Transverse colon (tissue), 4 donors: Measurements from ENCODE around the gene PCBP3.
"Not testable (repeated sequence)": the region's sequence is repeated elsewhere in the genome, so short reads cannot be mapped to it uniquely, and the experiment has no call there.

Source experiments
- EP300 ChIP-seq: sonication (generic); formaldehyde crosslinking; IDR thresholded peaks from one replicate; pipeline ENCODE4 v1.6.1; 2017; ENCODE audit warnings: antibody characterized with exemption, low read depth
- POLR2A ChIP-seq: fragments of 450-650 bp; IDR thresholded peaks from one replicate; pipeline ENCODE4 v1.6.1; 2016; ENCODE audit warnings: antibody characterized with exemption, mild to moderate bottlenecking, moderate library complexity
- POLR2AphosphoS5 ChIP-seq, 3 donors: sonication (generic); formaldehyde crosslinking; IDR thresholded peaks; one replicate each; pipeline ENCODE4 v1.6.1; 2016; ENCODE audit warnings: antibody characterized with exemption in 3 of 3
- TF ChIP-seq, protein P1 (sequence below), 5 experiments: fragments of 200-600 bp in 3 of 5; fragments of 450-650 bp in 2 of 5; sonication (generic) in 3 of 5; IDR thresholded peaks; 1 replicate in 2 of 5; 2 replicates in 3 of 5; pipeline ENCODE4 v1.5.1; 2016 to 2017; ENCODE audit warnings: antibody characterized with exemption in 5 of 5, inconsistent platforms in 3 of 5, mild to moderate bottlenecking in 2 of 5, moderate library complexity in 1 of 5

DNA sequence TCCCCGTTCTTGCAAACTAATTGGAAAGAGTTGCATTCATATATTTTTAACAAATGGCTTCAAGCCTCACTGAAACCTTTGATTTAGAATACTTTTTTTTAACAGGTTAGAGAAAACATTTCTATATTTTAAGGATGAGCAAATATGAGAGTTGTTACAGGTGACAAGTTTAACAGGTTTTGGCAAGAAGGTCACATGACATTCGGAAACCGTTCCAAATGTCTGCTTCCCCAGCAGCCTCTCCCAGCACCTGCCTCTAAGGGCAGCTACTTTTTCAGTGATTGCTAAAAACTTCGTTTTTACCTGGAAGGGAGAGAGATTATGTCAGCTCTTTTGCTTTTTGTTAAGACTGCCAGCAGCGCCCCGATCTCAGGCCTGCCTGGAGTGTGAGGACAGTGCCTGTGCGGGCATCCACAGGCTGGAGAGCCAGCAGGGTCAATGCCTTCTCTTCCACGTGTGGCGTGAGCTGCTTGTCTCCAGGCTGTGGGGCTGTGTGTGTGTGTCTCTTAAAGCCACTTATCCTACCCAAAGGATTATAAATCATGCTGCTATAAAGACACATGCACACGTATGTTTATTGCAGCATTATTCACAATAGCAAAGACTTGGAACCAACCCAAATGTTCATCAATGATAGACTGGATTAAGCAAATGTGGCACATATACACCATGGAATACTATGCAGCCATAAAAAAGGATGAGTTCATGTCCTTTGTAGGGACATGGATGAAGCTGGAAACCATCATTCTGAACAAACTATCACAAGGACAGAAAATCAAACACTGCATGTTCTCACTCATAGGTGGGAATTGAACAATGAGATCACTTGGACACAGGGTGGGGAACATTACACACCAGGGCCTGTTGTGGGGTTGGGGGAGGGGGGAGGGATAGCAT, 21.8 kb upstream of the PCBP3 start:
- TF ChIP-seq, protein P1, sequence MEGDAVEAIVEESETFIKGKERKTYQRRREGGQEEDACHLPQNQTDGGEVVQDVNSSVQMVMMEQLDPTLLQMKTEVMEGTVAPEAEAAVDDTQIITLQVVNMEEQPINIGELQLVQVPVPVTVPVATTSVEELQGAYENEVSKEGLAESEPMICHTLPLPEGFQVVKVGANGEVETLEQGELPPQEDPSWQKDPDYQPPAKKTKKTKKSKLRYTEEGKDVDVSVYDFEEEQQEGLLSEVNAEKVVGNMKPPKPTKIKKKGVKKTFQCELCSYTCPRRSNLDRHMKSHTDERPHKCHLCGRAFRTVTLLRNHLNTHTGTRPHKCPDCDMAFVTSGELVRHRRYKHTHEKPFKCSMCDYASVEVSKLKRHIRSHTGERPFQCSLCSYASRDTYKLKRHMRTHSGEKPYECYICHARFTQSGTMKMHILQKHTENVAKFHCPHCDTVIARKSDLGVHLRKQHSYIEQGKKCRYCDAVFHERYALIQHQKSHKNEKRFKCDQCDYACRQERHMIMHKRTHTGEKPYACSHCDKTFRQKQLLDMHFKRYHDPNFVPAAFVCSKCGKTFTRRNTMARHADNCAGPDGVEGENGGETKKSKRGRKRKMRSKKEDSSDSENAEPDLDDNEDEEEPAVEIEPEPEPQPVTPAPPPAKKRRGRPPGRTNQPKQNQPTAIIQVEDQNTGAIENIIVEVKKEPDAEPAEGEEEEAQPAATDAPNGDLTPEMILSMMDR (IDR thresholded peaks at IDR 0.05): not testable (repeated sequence)
- TF ChIP-seq POLR2A; POLR2AphosphoS5 (IDR thresholded peaks at IDR 0.05); EP300: not testable (repeated sequence)
